SK-N-MC (cell line): ENCODE results near the gene PLAC9.

ENCODE experiments used
- EZH2 ChIP-seq: fragments of 200-600 bp; sonication (generic); IDR thresholded peaks from one replicate; pipeline ENCODE4 v1.6.1; 2017; ENCODE audit warnings: antibody characterized with exemption
- POLR2AphosphoS5 ChIP-seq: IDR thresholded peaks from 2 replicates; pipeline ENCODE4 v1.6.1; 2012; ENCODE audit warnings: mild to moderate bottlenecking, low read depth, low read length, borderline replicate concordance

DNA sequence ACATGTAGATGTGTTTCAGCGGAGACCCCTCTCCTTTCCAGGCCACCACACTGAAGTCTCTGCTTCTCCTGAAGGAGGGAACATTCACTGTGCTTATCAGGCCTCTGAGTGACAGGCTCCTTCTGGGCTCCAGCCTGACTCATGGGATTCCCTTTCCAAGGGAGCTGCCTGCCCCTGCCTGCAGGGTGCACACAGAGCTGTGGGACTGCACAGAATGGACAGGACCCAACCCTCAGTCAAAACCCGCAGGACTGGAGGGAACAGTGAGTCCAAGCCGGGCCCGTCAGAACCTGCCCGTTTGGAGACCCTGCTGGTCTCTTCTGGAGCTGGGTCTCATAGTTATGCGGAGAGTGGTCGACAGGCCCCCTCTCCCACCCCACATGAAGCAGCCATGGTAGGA is 32.6 kb downstream of the PLAC9 start:
- TF ChIP-seq POLR2AphosphoS5 (no peak), EZH2 (no peak)
